Adrenal gland (tissue), 12 donors: Measurements from ENCODE around the gene PDLIM7. TPM values are rescaled to one million over a fixed set of nuclear protein-coding genes. Genes with fewer than 3 reads are reported as not detected.

Experiments used
- DNase-seq, 7 donors: peaks; one replicate each; pipeline ENCODE4 v3.0.0-alpha.2; 2019 to 2020
- H3K27ac ChIP-seq, 5 donors: fragments of 200-600 bp; sonication (generic) in 4 of 5; 1 replicate in 3 of 5; 2 replicates in 2 of 5; pipeline versions ENCODE4 v1.5.1 to v1.8.0; 2016 to 2020; ENCODE audit warnings: mild to moderate bottlenecking in 1 of 5
- H3K27me3 ChIP-seq: fragments of 200-600 bp; 2 replicates; pipeline ENCODE4 v1.8.0; 2021
- H3K36me3 ChIP-seq, 2 donors: fragments of 200-600 bp; replicated peaks in 1 of 2; 1 replicate in 1 of 2; 2 replicates in 1 of 2; pipeline versions ENCODE4 v1.5.1 to v1.8.0; 2018 to 2022
- H3K4me1 ChIP-seq, 2 donors: fragments of 200-600 bp; replicated peaks in 1 of 2; 1 replicate in 1 of 2; 2 replicates in 1 of 2; pipeline versions ENCODE4 v1.5.1 to v1.8.0; 2018 to 2021
- H3K4me3 ChIP-seq, 4 donors: fragments of 200-600 bp; sonication (generic) in 3 of 4; one replicate each; pipeline ENCODE4 v1.5.1; 2016 to 2018
- H3K9me3 ChIP-seq, 3 donors: fragments of 200-600 bp; sonication (generic) in 1 of 3; replicated peaks in 1 of 3; 1 replicate in 2 of 3; 2 replicates in 1 of 3; pipeline versions ENCODE4 v1.5.1 to v1.8.0; 2016 to 2021
- CTCF ChIP-seq, 6 experiments: fragments of 450-650 bp in 4 of 6; fragments of 200-600 bp in 2 of 6; sonication (generic) in 1 of 6; IDR thresholded peaks; 1 replicate in 5 of 6; 2 replicates in 1 of 6; pipeline versions ENCODE4 v1.5.1 to v1.8.0; 2016 to 2021; ENCODE audit warnings: antibody characterized with exemption in 6 of 6, mild to moderate bottlenecking in 2 of 6, moderate library complexity in 1 of 6
- POLR2A ChIP-seq, 2 donors: fragments of 450-650 bp; IDR thresholded peaks; one replicate each; pipeline ENCODE4 v1.6.1; 2017; ENCODE audit warnings: antibody characterized with exemption in 2 of 2, mild to moderate bottlenecking in 2 of 2, moderate library complexity in 1 of 2
- WGBS, 4 donors: extraction: QIAGEN DNeasy Blood & Tissue Kit in 2 of 4; methylation state at CpG; one replicate each; pipeline versions ENCODE4 v1.1.5 to v1.1.7; 2013 to 2017; 5-methylcytosine and 5-hydroxymethylcytosine counted together
- intact Hi-C, 2 donors: fragments of 100-400 bp; cut with DNase I; formaldehyde crosslinking; loops; one replicate each; pipeline versions ENCODE4 v1.14.1 to v1.15.0; 2022 to 2023
- polyA plus RNA-seq, 3 donors: library from polyadenylated mRNA; stranded (reverse); fragments of 200-250 nt in 2 of 3; fragments of 350-450 nt in 1 of 3; fragmentation: Illumina TruSeq in 1 of 3; extraction: RNeasy Lipid Tissue Mini Kit (QIAGEN cat#74804) in 1 of 3; gene quantifications; one replicate each; pipeline ENCODE4 v1.2.3, GENCODE V29; 2013 to 2014
- total RNA-seq, 9 donors: library from RNA; depleted of rRNA in 4 of 9; stranded (reverse); fragments of >200 nt in 4 of 9; fragments of 120-200 nt in 1 of 9; fragmentation: NEBNext Ultra II Directional in 1 of 9; extraction: Animal tissue kit (Norgen Biotek cat#: 25700) in 1 of 9; gene quantifications; one replicate each; pipeline versions ENCODE4 v1.1.0 to v1.2.4, GENCODE V29; 2013 to 2023
- donor health status: healthy with polysubstance abuse.
- donor health status: Bipolar disorder and iron deficiency.
- donor health status: DM: yes; HTN: yes; CAD: no.
- donor health status: DM: no; HTN: no; CAD: no.
- donor health status: DM: no; HTN: no; CAD: no.
- donor health status: DM: yes; HTN: yes; CAD: no.

Gene PDLIM7
- total and polyA plus RNA-seq, 12 donors: 6.5 to 246 (median 38.9) TPM

- WGBS, 4 donors: 83 to 91% (median 89%) methylated on average over 15 of the region's 15 CpGs
- intact Hi-C loops: no loop called here
- TF ChIP-seq CTCF (IDR thresholded peaks at IDR 0.05): no peak
- TF ChIP-seq POLR2A (IDR thresholded peaks at IDR 0.05): no peak
- Histone ChIP-seq H3K9me3 (no peaks in the 10 kb centered on the region), H3K36me3 (peaks cover 0 to 37% of the 10 kb centered on the region in 2 donors), H3K27ac (no peak overlapping the region), H3K27me3 (no peaks in the 10 kb centered on the region), H3K4me1 (peaks cover 12 to 18% of the 10 kb centered on the region in 2 donors), H3K4me3 (no peak overlapping the region)
- DNase-seq: no peak
These were observed 7.0 kb downstream of the PDLIM7 start for GRCh38 chr5:177490311-177490991.

GRCh38 chr5:177489119-177489716 lies 8.2 kb downstream of the PDLIM7 start:
- 78 to 100% (median 81%) methylated on average over 2 to 26 of the region's 26 CpGs for WGBS, 4 donors
- no peak for DNase-seq
- Histone ChIP-seq H3K4me1 (peaks cover 4 to 5% of the 10 kb centered on the region in 2 donors), H3K36me3 (peaks cover 0 to 37% of the 10 kb centered on the region in 2 donors), H3K4me3 (no peak overlapping the region), H3K27ac (no peak overlapping the region), H3K9me3 (no peaks in the 10 kb centered on the region), H3K27me3 (no peaks in the 10 kb centered on the region)
- TF ChIP-seq CTCF (IDR thresholded peaks at IDR 0.05): no peak
- TF ChIP-seq POLR2A (IDR thresholded peaks at IDR 0.05): no peak
- intact Hi-C loops: no loop called here

- no peak for TF ChIP-seq POLR2A (IDR thresholded peaks at IDR 0.05)
- TF ChIP-seq CTCF (IDR thresholded peaks at IDR 0.05): no peak
- WGBS, 4 donors: 86 to 95% (median 91%) methylated on average over 11 to 15 of the region's 15 CpGs
- H3K4me3 ChIP-seq: no peak overlapping the region
- no peak for DNase-seq
- no peaks in the 10 kb centered on the region for H3K9me3 ChIP-seq
- intact Hi-C loops: no loop called here
- no peaks in the 10 kb centered on the region for H3K27me3 ChIP-seq
- peaks cover 0 to 41% of the 10 kb centered on the region in 2 donors for H3K36me3 ChIP-seq
- H3K4me1 ChIP-seq: no peaks in the 10 kb centered on the region
- H3K27ac ChIP-seq: no peak overlapping the region
These were observed 9.4 kb downstream of the PDLIM7 start for GRCh38 chr5:177487975-177488374.

GRCh38 chr5:177487144-177487543 lies 10.3 kb downstream of the PDLIM7 start:
- no peak overlapping the region for H3K27ac ChIP-seq
- no peak overlapping the region for H3K4me3 ChIP-seq
- no peak for DNase-seq
- H3K4me1 ChIP-seq: no peaks in the 10 kb centered on the region
- H3K36me3 ChIP-seq: peaks cover 0 to 36% of the 10 kb centered on the region in 2 donors
- H3K27me3 ChIP-seq: no peaks in the 10 kb centered on the region
- TF ChIP-seq CTCF (IDR thresholded peaks at IDR 0.05): no peak
- no peak for TF ChIP-seq POLR2A (IDR thresholded peaks at IDR 0.05)
- intact Hi-C loops: no loop called here
- H3K9me3 ChIP-seq: no peaks in the 10 kb centered on the region
- WGBS, 4 donors: 86 to 94% (median 92%) methylated on average over 8 of the region's 8 CpGs
